ENCODE results near the gene TMEM192.
"Not testable (repeated sequence)": the region's sequence is repeated elsewhere in the genome, so short reads cannot be mapped to it uniquely, and the experiment has no call there.

Gene TMEM192

DNA sequence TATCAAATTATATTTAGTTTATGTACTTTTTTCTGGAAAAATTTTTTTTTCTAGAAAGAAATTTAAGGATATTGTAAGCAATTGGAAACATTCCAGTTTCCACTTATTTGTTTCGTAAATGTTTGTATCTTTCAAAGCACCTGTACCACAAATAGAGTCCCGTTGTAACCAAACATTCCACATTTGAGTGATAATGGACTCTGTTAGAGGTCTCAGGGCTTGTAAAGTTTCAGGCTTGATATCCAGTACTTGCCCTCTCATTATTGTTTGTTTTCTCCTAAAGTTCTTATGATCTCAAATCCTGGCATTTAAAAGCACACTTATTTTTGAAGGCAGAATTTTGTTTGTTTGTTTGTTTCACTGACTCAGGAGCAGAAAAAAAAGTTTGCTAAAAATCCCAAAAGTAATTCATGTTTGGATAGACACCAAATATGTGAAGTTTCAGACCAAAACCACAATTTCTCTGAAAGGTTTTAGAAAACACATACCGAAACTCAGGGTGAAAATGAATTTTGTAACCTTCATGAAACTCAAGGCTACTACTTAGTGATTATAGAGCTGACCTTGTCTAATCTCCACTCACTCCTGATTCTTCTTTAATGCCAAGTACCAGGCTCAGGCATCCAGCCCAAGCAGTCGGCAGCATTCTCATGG, 5.7 kb upstream of the TMEM192 start:
- ATAC-seq (no peak), DNase-seq (no peak)
- peaks cover 7% of the 10 kb centered on the region for H3K27me3 Mint-ChIP-seq
- peaks cover 6% of the 10 kb centered on the region for H3K4me1 Mint-ChIP-seq
- H3K9me3 Mint-ChIP-seq: no peaks in the 10 kb centered on the region
- no peak overlapping the region for H3K4me3 Mint-ChIP-seq
- no peaks in the 10 kb centered on the region for H3K36me3 Mint-ChIP-seq (ENCODE audit: low read depth)
- no peak overlapping the region for H3K27ac Mint-ChIP-seq

DNA sequence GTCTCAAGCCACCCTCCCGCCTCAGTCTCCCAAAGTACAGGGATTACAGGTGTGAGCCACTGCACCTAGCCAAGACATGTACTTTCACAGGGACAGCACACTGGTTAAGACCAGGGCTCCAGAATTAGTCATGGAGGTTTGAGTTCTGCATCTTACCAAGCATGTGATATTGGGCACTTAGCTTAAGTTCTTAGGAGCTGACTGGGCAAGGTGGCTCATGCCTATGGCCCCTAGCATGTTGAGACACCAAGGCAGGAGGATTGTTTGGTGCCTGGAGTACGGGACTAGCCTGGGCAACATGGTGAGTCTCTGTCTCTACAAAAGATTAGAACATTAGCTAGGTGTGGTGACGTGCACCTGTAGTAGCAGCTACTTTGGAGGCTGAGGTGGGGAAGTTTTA, 2.6 kb upstream of the TMEM192 start:
- Mint-ChIP-seq H3K9me3 (no peaks in the 10 kb centered on the region), H3K4me3 (no peak overlapping the region), H3K27ac (no peak overlapping the region), H3K36me3 (ENCODE audit: low read depth) (no peaks in the 10 kb centered on the region), H3K27me3 (peaks cover 7% of the 10 kb centered on the region), H3K4me1 (peaks cover 23% of the 10 kb centered on the region)
- no peak for DNase-seq
- no peak for ATAC-seq

DNA sequence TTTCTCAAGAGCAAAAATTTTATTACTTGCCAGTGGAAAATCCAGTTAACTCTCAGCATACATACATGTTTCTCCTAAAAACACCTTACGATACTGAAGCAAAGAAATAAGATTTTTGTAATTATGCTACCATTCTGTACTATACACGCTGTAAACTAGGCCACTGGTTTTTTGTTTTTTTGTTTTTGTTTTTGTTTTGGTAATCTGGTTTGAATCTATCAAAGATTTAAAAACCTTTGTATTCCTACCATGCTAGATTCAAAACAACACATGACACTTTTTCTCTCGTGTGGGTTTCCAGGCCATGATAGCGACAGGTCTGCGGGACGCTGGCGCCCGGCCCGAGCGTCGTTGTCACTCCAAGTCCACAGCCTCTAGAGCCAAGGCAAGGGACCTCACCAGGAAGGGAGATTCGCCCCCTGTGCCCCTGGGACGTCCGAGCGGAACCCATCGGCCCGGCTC, 723 bp downstream of the TMEM192 start:
- ATAC-seq: no peak
- Mint-ChIP-seq H3K4me1 (peaks cover 23% of the 10 kb centered on the region), H3K27ac (peak overlapping the region; percentile 64)

GRCh38 chr4:165106518-165106917, 6.1 kb downstream of the TMEM192 start:
- Mint-ChIP-seq H3K4me1 (peaks cover 3% of the 10 kb centered on the region), H3K36me3 (ENCODE audit: low read depth) (peaks cover 5% of the 10 kb centered on the region), H3K27ac (no peak overlapping the region), H3K4me3 (no peak overlapping the region), H3K27me3 (no peaks in the 10 kb centered on the region), H3K9me3 (no peaks in the 10 kb centered on the region)
- DNase-seq (no peak), ATAC-seq (no peak)

More for the DNA sequence above, 723 bp downstream of the TMEM192 start:
- Mint-ChIP-seq H3K27me3 (no peaks in the 10 kb centered on the region), H3K36me3 (ENCODE audit: low read depth) (peaks cover 1% of the 10 kb centered on the region), H3K4me3 (peak overlapping the region; percentile 92), H3K9me3 (no peaks in the 10 kb centered on the region)
- DNase-seq: no peak

- H3K36me3 Mint-ChIP-seq (ENCODE audit: low read depth): peaks cover 17% of the 10 kb centered on the region
- H3K4me3 Mint-ChIP-seq: no peak overlapping the region
- H3K27me3 Mint-ChIP-seq: no peaks in the 10 kb centered on the region
- no peak for DNase-seq
- no peaks in the 10 kb centered on the region for H3K4me1 Mint-ChIP-seq
- no peak overlapping the region for H3K27ac Mint-ChIP-seq
- no peak for ATAC-seq
- no peaks in the 10 kb centered on the region for H3K9me3 Mint-ChIP-seq
Observed at GRCh38 chr4:165101641-165102040, 11.0 kb downstream of the TMEM192 start.

GRCh38 chr4:165096776-165097175, 15.9 kb downstream of the TMEM192 start:
- Mint-ChIP-seq H3K36me3 (ENCODE audit: low read depth) (peaks cover 13% of the 10 kb centered on the region), H3K27ac (no peak overlapping the region), H3K4me3 (no peak overlapping the region), H3K4me1 (no peaks in the 10 kb centered on the region), H3K27me3 (no peaks in the 10 kb centered on the region), H3K9me3 (no peaks in the 10 kb centered on the region)
- no peak for ATAC-seq
- DNase-seq: no peak

GRCh38 chr4:165095291-165095690, 17.4 kb downstream of the TMEM192 start:
- Mint-ChIP-seq H3K9me3 (no peaks in the 10 kb centered on the region), H3K4me3 (no peak overlapping the region), H3K36me3 (ENCODE audit: low read depth) (peaks cover 12% of the 10 kb centered on the region), H3K27ac (no peak overlapping the region), H3K4me1 (no peaks in the 10 kb centered on the region), H3K27me3 (no peaks in the 10 kb centered on the region)
- no peak for DNase-seq
- ATAC-seq: no peak

DNA sequence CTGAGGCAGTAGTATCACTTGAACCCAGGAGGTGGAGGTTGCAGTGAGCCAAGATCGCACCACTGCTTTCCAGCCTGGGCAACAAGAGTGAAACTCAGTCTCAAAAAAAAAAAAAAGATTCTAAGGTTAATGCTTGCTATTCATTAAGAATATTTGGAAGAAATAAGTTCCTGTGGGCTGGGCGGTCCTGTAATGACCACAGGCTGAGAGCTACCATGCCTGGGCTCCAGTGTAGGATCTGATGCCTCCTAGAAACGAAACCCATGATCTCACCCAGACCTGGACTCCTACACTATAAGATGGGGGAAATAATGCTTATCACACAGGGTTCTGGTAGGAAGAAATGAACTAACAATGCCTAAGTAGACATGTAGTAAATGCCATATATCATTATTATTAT, 17.8 kb downstream of the TMEM192 start:
- no peak for ATAC-seq
- no peak for DNase-seq
- Mint-ChIP-seq H3K36me3 (ENCODE audit: low read depth) (peaks cover 14% of the 10 kb centered on the region), H3K27me3 (no peaks in the 10 kb centered on the region), H3K4me1 (no peaks in the 10 kb centered on the region), H3K27ac (no peak overlapping the region), H3K4me3 (no peak overlapping the region), H3K9me3 (no peaks in the 10 kb centered on the region)

GRCh38 chr4:165092187-165092586, 20.5 kb downstream of the TMEM192 start:
- H3K36me3 Mint-ChIP-seq (ENCODE audit: low read depth): peaks cover 16% of the 10 kb centered on the region
- DNase-seq, H3K27me3 Mint-ChIP-seq, H3K27ac Mint-ChIP-seq, H3K4me3 Mint-ChIP-seq, ATAC-seq, H3K4me1 Mint-ChIP-seq, H3K9me3 Mint-ChIP-seq: not testable (repeated sequence)

DNA sequence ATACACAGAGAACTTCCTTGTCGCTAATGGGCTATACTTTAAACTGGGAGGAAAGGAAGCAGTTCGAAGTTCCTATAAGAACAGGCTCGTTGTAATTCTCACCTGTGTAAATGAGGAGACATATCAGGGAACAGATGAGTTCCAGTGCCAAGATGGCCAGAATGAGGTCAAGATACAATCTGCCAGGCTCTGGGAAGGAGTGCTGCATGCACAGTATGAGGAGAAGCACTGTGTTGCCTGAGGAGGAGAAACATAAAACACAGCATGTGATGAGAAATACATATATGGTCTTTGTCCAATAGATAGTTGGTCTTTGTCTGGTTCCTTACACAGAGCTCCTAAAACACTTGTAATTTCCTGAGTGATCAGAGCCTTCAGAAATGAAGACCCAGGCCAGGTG, 24.3 kb downstream of the TMEM192 start:
- no peaks in the 10 kb centered on the region for H3K4me1 Mint-ChIP-seq
- no peaks in the 10 kb centered on the region for H3K9me3 Mint-ChIP-seq
- H3K27me3 Mint-ChIP-seq: no peaks in the 10 kb centered on the region
- no peak overlapping the region for H3K4me3 Mint-ChIP-seq
- no peak for DNase-seq
- H3K36me3 Mint-ChIP-seq (ENCODE audit: low read depth): peaks cover 27% of the 10 kb centered on the region
- ATAC-seq: no peak
- no peak overlapping the region for H3K27ac Mint-ChIP-seq

DNA sequence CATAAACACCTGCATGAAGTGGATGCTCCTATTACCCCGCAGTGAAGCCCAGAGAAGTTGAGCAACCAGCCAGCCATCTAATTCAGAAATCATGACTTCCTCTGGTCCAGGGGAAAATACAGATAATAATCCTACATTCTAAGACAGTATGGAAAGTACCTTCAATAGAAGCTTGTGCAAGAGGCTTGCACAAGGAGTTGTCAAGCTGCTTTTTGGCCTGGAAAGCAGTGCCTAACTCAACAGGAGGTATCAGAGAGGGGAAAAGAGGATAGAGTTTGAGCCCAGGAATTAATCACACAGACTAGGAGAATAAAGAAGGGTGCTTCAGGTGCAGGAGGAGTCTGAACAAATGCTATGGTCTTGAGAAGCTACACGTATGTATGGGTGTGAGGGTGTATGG, 26.7 kb downstream of the TMEM192 start:
- no peak for ATAC-seq
- H3K4me1 Mint-ChIP-seq: no peaks in the 10 kb centered on the region
- H3K27me3 Mint-ChIP-seq: no peaks in the 10 kb centered on the region
- no peak overlapping the region for H3K4me3 Mint-ChIP-seq
- no peak overlapping the region for H3K27ac Mint-ChIP-seq
- no peak for DNase-seq
- no peaks in the 10 kb centered on the region for H3K9me3 Mint-ChIP-seq
- peaks cover 25% of the 10 kb centered on the region for H3K36me3 Mint-ChIP-seq (ENCODE audit: low read depth)

DNA sequence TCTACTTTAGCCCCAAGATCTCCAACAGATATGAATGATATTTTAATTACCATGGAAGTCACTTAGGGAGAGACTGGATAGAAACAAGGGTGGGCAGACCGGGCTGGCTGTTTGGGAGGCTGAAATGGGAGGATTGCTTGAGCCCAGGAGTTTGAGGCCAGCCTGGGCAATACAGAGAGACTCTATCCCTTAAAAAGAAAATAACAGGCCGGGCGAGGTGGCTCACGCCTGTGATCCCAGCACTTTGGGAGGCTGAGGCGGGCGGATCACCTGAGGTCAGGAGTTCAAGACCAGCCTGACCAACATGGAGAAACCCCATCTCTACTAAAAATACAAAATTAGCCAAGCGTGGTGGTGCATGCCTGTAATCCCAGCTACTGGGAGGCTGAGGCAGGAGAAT, 27.9 kb downstream of the TMEM192 start:
- H3K36me3 Mint-ChIP-seq (ENCODE audit: low read depth): peaks cover 25% of the 10 kb centered on the region
- not testable (repeated sequence) for H3K4me3 Mint-ChIP-seq, H3K27ac Mint-ChIP-seq, H3K4me1 Mint-ChIP-seq, ATAC-seq, DNase-seq, H3K9me3 Mint-ChIP-seq, H3K27me3 Mint-ChIP-seq

- Mint-ChIP-seq H3K9me3 (no peaks in the 10 kb centered on the region), H3K4me1 (no peaks in the 10 kb centered on the region), H3K27me3 (no peaks in the 10 kb centered on the region), H3K36me3 (ENCODE audit: low read depth) (peaks cover 25% of the 10 kb centered on the region), H3K27ac (no peak overlapping the region), H3K4me3 (no peak overlapping the region)
- DNase-seq (no peak), ATAC-seq (no peak)
Observed at GRCh38 chr4:165079476-165079875, 33.2 kb downstream of the TMEM192 start.

GRCh38 chr4:165077034-165077578, 35.6 kb downstream of the TMEM192 start:
- no peak overlapping the region for H3K27ac Mint-ChIP-seq
- no peaks in the 10 kb centered on the region for H3K4me1 Mint-ChIP-seq
- H3K4me3 Mint-ChIP-seq: no peak overlapping the region

DNA sequence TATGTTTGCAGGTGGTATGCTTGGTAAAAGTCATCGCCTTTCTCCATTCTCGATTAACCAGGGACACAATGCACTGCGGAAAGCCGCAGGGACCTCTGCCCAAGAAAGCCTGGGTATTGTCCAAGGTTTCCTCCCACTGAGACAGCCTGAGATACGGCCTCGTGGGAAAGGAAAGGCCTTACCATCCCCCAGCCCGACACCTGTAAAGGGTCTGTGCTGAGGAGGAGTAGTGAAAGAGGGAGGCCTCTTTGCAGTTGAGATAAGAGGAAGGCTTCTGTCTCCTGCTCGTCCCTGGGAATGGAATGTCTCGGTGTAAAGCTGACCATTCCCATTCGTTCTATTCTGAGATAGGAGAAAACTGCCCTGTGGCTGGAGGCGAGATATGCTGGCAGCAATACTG, 39.3 kb downstream of the TMEM192 start:
- not testable (repeated sequence) for H3K4me3 Mint-ChIP-seq, H3K27me3 Mint-ChIP-seq, H3K9me3 Mint-ChIP-seq, H3K4me1 Mint-ChIP-seq, H3K27ac Mint-ChIP-seq, ATAC-seq, DNase-seq
- peaks cover 16% of the 10 kb centered on the region for H3K36me3 Mint-ChIP-seq (ENCODE audit: low read depth)

More at GRCh38 chr4:165077034-165077578, 35.6 kb downstream of the TMEM192 start:
- no peaks in the 10 kb centered on the region for H3K9me3 Mint-ChIP-seq
- H3K27me3 Mint-ChIP-seq: no peaks in the 10 kb centered on the region
- H3K36me3 Mint-ChIP-seq (ENCODE audit: low read depth): peaks cover 28% of the 10 kb centered on the region
- DNase-seq (no peak), ATAC-seq (no peak)

Data from activated naive CD8-positive, alpha-beta T cell treated with anti-CD3 and anti-CD28 coated beads, Interleukin-2, amount 50 U/mL, for 24 hours (primary cell).